ENCODE data around the gene EFCAB13. TPM values are rescaled to one million over a fixed set of nuclear protein-coding genes. Genes with fewer than 3 reads are reported as not detected.
"Not testable (repeated sequence)": the region's sequence is repeated elsewhere in the genome, so short reads cannot be mapped to it uniquely, and the experiment has no call there.

The EFCAB13 gene
- total and polyA plus RNA-seq, 2 experiments from 2014 or later, result 2.1 to 3.1 TPM

DNA sequence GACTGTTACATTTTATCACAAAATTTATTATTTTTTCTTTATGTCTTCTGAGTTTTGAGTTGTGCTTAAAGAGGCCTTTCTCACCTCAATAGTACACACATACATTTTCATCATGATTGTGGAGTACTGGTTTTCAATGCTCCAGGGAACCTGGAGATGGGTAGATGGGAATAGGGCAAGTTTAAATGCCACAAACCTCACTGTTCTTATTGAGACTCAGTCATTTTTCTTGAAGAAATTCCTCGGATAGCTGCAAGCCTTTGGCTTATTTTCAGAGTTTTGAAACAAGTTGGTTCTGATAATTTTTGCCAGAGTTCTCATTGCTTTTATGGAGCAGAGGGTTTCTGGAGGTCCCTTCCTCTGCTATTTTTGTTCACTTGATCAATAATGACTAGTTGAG lies 34.9 kb downstream of the EFCAB13 start:
- no peaks in the 10 kb centered on the region for H3K9me3 ChIP-seq (ENCODE audit: low read depth)
- H3K4me1 ChIP-seq (ENCODE audit: insufficient read depth), result no peaks in the 10 kb centered on the region
- no peak for DNase-seq (ENCODE audit: low spot score)
- WGBS (ENCODE audit: low lambda C conversion rate, missing lambda C conversion rate), result 94% methylated on average over 1 of the region's 1 CpG
- H3K27ac ChIP-seq, result no peak overlapping the region
- no peaks in the 10 kb centered on the region for H3K27me3 ChIP-seq
- no peaks in the 10 kb centered on the region for H3K9me2 ChIP-seq (replicated peaks; ENCODE audit: insufficient read depth)
- TF ChIP-seq EZH2 (IDR thresholded peaks at IDR 0.05; ENCODE audit: borderline replicate concordance) (no peak), CTCF (IDR thresholded peaks at IDR 0.05; ENCODE audit: poor library complexity) (no peak), EZH2phosphoT487 (IDR thresholded peaks at IDR 0.05; ENCODE audit: low read depth, severe bottlenecking, unreplicated experiment) (no peak)
- H3K4me2 ChIP-seq, result no peak overlapping the region
- H2AFZ ChIP-seq, result no peak overlapping the region
- H4K20me1 ChIP-seq (ENCODE audit: insufficient read depth, poor library complexity, severe bottlenecking), result no peaks in the 10 kb centered on the region
- no peaks in the 10 kb centered on the region for H3K79me2 ChIP-seq
- no peaks in the 10 kb centered on the region for H3K36me3 ChIP-seq (replicated peaks; ENCODE audit: insufficient read depth, low read depth)
- H3K4me3 ChIP-seq, result no peak overlapping the region

GRCh38 chr17:47363171-47363570 lies 39.4 kb downstream of the EFCAB13 start:
- Histone ChIP-seq H4K20me1 (ENCODE audit: insufficient read depth, poor library complexity, severe bottlenecking) (no peaks in the 10 kb centered on the region), H3K36me3 (replicated peaks; ENCODE audit: insufficient read depth, low read depth) (no peaks in the 10 kb centered on the region)
- 86% methylated on average over 2 of the region's 2 CpGs for WGBS (ENCODE audit: low lambda C conversion rate, missing lambda C conversion rate)

GRCh38 chr17:47367257-47367656 lies 43.5 kb downstream of the EFCAB13 start:
- H4K20me1 ChIP-seq (ENCODE audit: insufficient read depth, poor library complexity, severe bottlenecking), result no peaks in the 10 kb centered on the region
- WGBS (ENCODE audit: low lambda C conversion rate, missing lambda C conversion rate), result 96% methylated on average over 10 of the region's 10 CpGs
- TF ChIP-seq EZH2phosphoT487 (IDR thresholded peaks at IDR 0.05; ENCODE audit: low read depth, severe bottlenecking, unreplicated experiment), result no peak
- TF ChIP-seq CTCF (IDR thresholded peaks at IDR 0.05; ENCODE audit: poor library complexity), result no peak
- no peak for TF ChIP-seq EZH2 (IDR thresholded peaks at IDR 0.05; ENCODE audit: borderline replicate concordance)

More at GRCh38 chr17:47363171-47363570, 39.4 kb downstream of the EFCAB13 start:
- TF ChIP-seq CTCF (IDR thresholded peaks at IDR 0.05; ENCODE audit: poor library complexity) (no peak), EZH2 (IDR thresholded peaks at IDR 0.05; ENCODE audit: borderline replicate concordance) (no peak), EZH2phosphoT487 (IDR thresholded peaks at IDR 0.05; ENCODE audit: low read depth, severe bottlenecking, unreplicated experiment) (no peak)
- H2AFZ ChIP-seq, result no peak overlapping the region
- DNase-seq (ENCODE audit: low spot score), result no peak
- no peak overlapping the region for H3K27ac ChIP-seq
- H3K9me3 ChIP-seq (ENCODE audit: low read depth), result no peaks in the 10 kb centered on the region
- no peak overlapping the region for H3K4me3 ChIP-seq
- no peak overlapping the region for H3K4me2 ChIP-seq
- no peaks in the 10 kb centered on the region for H3K4me1 ChIP-seq (ENCODE audit: insufficient read depth)
- H3K27me3 ChIP-seq, result no peaks in the 10 kb centered on the region
- H3K79me2 ChIP-seq, result no peaks in the 10 kb centered on the region
- no peaks in the 10 kb centered on the region for H3K9me2 ChIP-seq (replicated peaks; ENCODE audit: insufficient read depth)

GRCh38 chr17:47368262-47368661 lies 44.5 kb downstream of the EFCAB13 start:
- Histone ChIP-seq H3K79me2 (no peaks in the 10 kb centered on the region), H3K27ac (no peak overlapping the region), H4K20me1 (ENCODE audit: insufficient read depth, poor library complexity, severe bottlenecking) (no peaks in the 10 kb centered on the region)

More at GRCh38 chr17:47367257-47367656, 43.5 kb downstream of the EFCAB13 start:
- H3K27ac ChIP-seq, result no peak overlapping the region
- DNase-seq (ENCODE audit: low spot score), result no peak
- H3K4me2 ChIP-seq, result no peak overlapping the region
- no peak overlapping the region for H3K4me3 ChIP-seq
- H3K9me2 ChIP-seq (replicated peaks; ENCODE audit: insufficient read depth), result no peaks in the 10 kb centered on the region
- no peaks in the 10 kb centered on the region for H3K27me3 ChIP-seq
- no peaks in the 10 kb centered on the region for H3K36me3 ChIP-seq (replicated peaks; ENCODE audit: insufficient read depth, low read depth)
- no peaks in the 10 kb centered on the region for H3K79me2 ChIP-seq
- no peaks in the 10 kb centered on the region for H3K4me1 ChIP-seq (ENCODE audit: insufficient read depth)
- H2AFZ ChIP-seq, result no peak overlapping the region
- peaks cover 2% of the 10 kb centered on the region for H3K9me3 ChIP-seq (ENCODE audit: low read depth)

DNA sequence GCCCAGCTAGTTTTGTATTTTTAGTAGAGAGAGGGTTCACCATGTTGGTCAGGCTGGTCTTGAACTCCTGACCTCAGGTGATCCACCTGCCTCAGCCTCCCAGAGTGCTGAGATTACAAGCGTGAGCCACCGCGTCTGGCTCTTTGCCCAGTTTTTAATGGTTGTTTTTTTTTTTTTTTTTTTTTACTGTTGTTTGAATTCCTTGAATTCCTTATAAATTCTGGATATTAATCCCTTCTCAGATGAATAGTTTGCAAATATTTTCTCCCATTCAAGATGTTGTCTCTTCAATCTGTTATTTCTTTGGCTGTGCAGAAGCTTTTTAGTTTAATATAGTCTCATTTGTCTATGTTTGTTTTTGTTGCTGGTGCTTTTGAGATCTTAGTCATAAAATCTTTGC lies 47.1 kb downstream of the EFCAB13 start:
- DNase-seq (ENCODE audit: low spot score); H3K9me2 ChIP-seq (replicated peaks; ENCODE audit: insufficient read depth); H3K9me3 ChIP-seq (ENCODE audit: low read depth); H3K36me3 ChIP-seq (replicated peaks; ENCODE audit: insufficient read depth, low read depth); H3K4me2 ChIP-seq; H3K27ac ChIP-seq; H3K79me2 ChIP-seq; H4K20me1 ChIP-seq (ENCODE audit: insufficient read depth, poor library complexity, severe bottlenecking); H3K27me3 ChIP-seq; H3K4me3 ChIP-seq; H2AFZ ChIP-seq; H3K4me1 ChIP-seq (ENCODE audit: insufficient read depth): not testable (repeated sequence)
- 92% methylated on average over 3 of the region's 3 CpGs for WGBS (ENCODE audit: low lambda C conversion rate, missing lambda C conversion rate)

More at GRCh38 chr17:47368262-47368661, 44.5 kb downstream of the EFCAB13 start:
- no peak overlapping the region for H2AFZ ChIP-seq
- H3K9me2 ChIP-seq (replicated peaks; ENCODE audit: insufficient read depth), result no peaks in the 10 kb centered on the region
- H3K36me3 ChIP-seq (replicated peaks; ENCODE audit: insufficient read depth, low read depth), result no peaks in the 10 kb centered on the region
- H3K27me3 ChIP-seq, result no peaks in the 10 kb centered on the region
- H3K4me3 ChIP-seq, result no peak overlapping the region
- H3K9me3 ChIP-seq (ENCODE audit: low read depth), result peaks cover 10% of the 10 kb centered on the region
- no peak overlapping the region for H3K4me2 ChIP-seq
- no peaks in the 10 kb centered on the region for H3K4me1 ChIP-seq (ENCODE audit: insufficient read depth)
- TF ChIP-seq CTCF (IDR thresholded peaks at IDR 0.05; ENCODE audit: poor library complexity) (no peak), EZH2phosphoT487 (IDR thresholded peaks at IDR 0.05; ENCODE audit: low read depth, severe bottlenecking, unreplicated experiment) (no peak), EZH2 (IDR thresholded peaks at IDR 0.05; ENCODE audit: borderline replicate concordance) (no peak)
- WGBS (ENCODE audit: low lambda C conversion rate, missing lambda C conversion rate), result 72% methylated on average over 3 of the region's 3 CpGs
- no peak for DNase-seq (ENCODE audit: low spot score)

All from hepatocyte (in vitro differentiated cells).